SKM-1 treated with dmso at 0.1 percent for 144 hours (cell line): ENCODE data around the gene REPS1.

ENCODE experiments used
- DNase-seq: peaks from one replicate; lab custom pipeline; 2025; ENCODE audit not compliant: unreplicated experiment; lab: John Stamatoyannopoulos, UW

The REPS1 gene

GRCh38 chr6:138931660-138932059, 56.4 kb downstream of the REPS1 start:
- no peak for DNase-seq

DNA sequence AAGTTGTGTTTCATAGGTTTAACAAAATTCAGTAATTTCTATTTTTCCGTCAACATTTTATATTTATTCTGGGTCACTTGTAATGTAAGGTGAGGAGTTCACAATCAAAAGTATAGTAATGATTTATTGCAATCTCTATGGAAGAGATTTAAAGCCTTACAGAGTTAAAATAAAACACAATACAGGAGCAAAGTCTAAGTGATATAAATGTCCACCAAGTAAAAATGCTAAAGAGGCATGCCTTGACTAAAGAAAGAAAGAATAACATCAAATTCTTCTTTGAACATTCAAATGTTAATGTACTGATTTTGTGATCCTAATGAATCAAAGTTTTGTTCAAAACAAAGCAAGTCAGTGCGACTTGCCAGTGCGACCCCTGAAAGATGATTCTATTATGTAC, 61.5 kb downstream of the REPS1 start:
- DNase-seq = no peak

DNA sequence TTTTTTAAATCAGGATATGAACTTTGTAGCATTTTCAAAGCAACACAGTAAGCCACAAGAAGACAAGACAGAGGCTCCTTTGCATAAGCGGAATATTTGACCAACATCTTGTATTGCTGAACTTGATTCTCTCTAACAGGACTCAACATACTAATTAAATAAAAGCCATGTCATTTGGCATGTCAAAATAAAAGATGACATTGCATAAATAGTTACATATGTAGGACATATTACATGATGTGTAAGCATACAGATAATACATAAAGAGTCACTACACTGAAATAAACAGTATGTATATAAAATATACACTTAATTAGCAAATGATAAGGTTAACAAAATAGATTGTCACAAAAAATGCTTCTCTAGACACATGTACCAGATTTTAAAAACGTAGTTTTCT, 62.2 kb downstream of the REPS1 start:
- DNase-seq = no peak

GRCh38 chr6:138923561-138923960, 64.5 kb downstream of the REPS1 start:
- DNase-seq = no peak

- no peak for DNase-seq
Observed at GRCh38 chr6:138920906-138921305, 67.1 kb downstream of the REPS1 start.

- no peak for DNase-seq
Observed at GRCh38 chr6:138914701-138915100, 73.4 kb downstream of the REPS1 start.

- no peak for DNase-seq
Observed at GRCh38 chr6:138912308-138912707, 75.7 kb downstream of the REPS1 start.

DNA sequence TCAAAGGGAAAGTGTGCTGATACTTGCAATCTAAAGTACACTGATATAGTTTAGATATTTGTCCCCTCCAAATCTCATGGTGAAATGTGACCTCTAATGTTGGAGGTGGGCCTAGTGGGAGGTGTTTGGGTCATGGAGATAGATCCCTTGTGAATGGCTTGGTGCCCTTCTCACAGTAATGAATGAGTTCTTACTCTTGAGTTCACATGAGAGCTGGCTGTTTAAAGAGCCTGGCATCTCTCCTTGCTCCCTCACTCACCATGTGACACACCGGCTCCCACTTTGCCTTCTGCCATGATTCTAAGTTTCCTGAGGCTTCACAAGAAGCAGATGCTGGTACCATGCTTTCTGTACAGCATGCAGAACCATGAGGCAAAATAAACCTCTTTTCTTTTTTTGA, 78.1 kb downstream of the REPS1 start:
- DNase-seq = no peak

GRCh38 chr6:138909511-138909910, 78.5 kb downstream of the REPS1 start:
- no peak for DNase-seq

DNA sequence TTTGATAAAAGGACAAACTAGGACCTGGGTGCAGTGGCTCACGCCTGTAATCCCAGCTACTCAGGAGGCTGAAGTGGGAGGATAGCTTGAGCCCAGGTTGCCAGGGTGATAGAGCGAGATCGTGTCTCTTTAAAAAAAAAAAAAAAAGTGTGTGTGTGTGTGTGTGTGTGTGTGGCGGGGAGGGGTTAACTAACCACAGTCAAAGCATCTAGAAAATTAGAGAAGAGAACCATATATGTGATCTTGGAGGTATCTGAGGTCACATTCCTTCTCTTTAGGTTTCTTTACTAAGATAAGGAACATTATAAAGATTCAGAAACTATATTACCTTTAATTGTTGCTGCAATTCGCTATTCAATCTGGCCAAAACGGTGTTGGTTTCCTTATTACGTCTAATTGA, 80.9 kb downstream of the REPS1 start:
- no peak for DNase-seq

DNA sequence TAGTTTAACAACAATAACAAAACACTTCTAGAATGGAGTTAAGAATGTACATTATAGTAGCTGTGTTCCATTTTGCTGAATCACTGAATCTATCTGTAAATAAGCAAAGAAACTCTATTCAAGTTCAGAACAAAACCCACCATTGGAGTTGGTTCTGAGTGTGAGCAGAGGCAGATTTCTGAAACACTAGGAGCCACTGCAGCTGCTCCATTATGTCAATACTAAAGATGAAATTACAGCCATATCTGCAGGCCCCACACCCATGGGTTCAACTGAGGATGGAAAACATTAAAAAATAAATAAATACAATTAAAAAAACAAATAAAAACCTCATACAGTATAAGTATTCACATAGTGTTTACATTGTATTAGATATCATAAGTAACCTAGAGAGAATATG, 91.0 kb downstream of the REPS1 start:
- DNase-seq = no peak

DNA sequence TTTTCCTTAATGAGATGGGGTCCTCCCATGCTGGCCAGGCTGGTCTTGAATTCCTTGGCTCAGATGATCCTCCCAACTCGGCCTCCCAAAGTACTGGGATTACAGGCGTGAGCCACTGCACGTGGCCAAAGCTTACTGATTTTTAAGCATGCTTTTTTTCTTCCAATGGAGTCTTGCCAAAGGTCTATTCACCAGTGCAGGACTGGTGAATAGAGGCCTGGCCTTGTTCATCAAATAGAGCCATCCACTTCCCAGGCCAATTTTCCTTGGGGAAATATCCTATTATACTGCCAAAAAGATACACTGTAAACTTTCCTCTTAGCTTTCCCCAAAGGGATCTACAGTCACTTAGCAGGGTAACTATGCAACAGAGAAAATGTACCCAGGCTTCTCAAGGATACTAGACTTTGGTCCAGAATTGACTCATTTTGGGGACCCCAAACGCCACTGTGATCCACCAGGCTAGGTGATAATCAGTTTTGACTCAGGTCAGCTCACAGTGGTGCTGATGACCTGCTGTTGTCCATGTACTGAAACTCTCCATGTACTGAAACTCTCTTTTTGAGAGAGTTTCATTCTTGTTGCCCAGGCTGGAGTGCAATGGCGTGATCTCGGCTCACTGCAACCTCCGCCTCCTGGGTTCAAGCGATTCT, 91.8 kb downstream of the REPS1 start:
- DNase-seq = no peak

DNA sequence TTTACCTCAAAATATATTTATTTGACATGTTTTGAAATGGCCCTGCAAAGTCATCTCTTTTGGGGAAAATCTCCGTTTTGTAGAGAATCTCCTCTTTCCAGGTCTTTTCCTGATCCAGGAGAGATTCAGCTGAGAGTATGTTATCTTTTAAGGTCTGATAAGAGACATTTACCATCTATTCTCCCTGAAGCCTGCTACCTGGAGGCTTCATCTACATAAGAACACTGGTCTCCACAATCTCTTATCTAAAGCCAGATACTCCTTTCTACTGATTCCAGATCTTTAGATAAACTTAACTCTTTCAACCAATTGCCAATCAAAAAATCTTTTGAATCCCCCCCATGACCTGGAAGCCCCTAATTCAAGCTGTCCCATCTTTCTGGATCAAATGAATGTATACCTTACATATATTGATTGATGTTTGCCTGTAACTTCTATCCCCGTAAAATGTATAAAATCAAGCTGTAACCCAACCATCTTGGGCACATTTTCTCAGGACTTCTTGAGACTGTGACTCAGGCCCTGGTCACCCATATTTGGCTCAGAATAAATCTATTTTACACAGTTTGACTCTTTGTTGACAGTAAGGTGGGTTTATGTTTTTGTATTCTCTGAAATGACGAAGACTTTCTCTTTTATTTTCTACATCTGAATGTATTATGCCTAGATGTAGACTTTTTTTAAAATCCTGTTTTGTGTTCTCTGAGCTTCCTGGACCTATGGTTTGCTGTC, 96.6 kb downstream of the REPS1 start:
- DNase-seq = no peak

GRCh38 chr6:138885156-138885819, 102.8 kb downstream of the REPS1 start:
- DNase-seq = no peak

GRCh38 chr6:138882369-138883017, 105.6 kb downstream of the REPS1 start:
- DNase-seq = no peak

- DNase-seq = no peak
Observed at GRCh38 chr6:138873191-138873590, 114.9 kb downstream of the REPS1 start.

GRCh38 chr6:138869398-138869797, 118.7 kb downstream of the REPS1 start:
- no peak for DNase-seq

DNA sequence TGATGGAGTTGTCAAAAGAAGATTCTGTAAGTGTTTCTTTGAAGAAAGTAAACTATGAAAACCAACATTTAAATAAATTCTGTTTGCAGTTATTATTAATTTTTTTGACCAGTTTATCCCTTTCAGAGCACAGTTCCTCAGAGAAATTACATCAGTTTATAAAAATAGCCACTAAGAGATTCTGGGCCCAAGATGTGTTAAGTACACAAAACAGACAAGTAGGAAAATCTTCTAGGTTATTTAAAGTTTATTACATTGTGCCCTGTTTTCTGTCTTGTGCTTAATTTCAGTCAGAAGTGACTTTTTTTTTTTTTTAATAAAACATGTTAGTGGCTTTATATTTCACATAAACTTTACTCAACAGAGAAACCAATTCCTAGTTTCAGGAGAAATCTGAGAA, 119.9 kb downstream of the REPS1 start:
- DNase-seq = no peak

- no peak for DNase-seq
Observed at GRCh38 chr6:138865480-138866109, 122.5 kb downstream of the REPS1 start.

DNA sequence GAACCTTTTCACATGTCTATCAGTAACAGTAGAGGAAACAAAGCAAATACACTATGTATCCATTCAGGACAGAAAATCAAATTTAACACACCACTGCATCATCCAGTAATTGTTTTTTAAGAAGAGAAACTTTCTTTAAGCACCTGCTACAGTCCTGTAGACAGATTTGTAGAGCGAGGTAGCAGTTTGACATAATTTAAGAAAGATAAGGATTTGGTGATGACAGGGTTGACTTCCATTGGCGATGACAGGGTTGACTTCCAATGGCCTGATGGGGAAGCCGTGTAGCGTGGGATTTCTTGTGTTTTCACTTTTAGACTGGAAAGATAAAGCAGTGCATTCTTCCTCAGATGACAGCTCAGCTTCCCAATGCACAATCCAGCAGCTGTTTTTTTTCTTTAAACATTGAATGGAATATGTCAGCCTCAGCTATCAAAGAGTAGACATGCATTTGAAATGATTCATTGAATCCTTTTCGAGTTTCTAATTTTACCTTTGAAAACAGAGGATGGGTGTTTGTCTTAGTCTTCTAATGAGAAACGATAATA, 123.6 kb downstream of the REPS1 start:
- no peak for DNase-seq

DNA sequence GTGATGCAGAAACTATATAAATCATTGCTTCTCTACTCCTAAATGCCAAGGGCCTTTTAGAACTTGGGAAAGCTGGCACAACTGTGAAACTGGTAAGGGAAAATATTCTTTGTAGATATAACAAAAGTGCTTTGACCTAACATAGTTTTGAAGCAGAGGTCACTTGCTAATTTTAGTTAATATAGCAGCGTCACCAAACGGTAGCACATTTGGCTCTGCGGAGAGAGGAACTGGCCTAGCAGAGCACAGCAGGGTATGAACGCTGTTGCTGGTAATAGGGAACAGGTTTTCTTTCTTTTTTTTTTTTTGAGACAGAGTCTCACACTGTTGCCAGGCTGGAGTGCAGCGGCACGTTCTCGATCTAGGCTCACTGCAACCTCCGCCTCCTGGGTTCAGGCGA, 124.7 kb downstream of the REPS1 start:
- DNase-seq = no peak
